ENCODE measurements around the gene SYDE1.

SYDE1 gene

DNA sequence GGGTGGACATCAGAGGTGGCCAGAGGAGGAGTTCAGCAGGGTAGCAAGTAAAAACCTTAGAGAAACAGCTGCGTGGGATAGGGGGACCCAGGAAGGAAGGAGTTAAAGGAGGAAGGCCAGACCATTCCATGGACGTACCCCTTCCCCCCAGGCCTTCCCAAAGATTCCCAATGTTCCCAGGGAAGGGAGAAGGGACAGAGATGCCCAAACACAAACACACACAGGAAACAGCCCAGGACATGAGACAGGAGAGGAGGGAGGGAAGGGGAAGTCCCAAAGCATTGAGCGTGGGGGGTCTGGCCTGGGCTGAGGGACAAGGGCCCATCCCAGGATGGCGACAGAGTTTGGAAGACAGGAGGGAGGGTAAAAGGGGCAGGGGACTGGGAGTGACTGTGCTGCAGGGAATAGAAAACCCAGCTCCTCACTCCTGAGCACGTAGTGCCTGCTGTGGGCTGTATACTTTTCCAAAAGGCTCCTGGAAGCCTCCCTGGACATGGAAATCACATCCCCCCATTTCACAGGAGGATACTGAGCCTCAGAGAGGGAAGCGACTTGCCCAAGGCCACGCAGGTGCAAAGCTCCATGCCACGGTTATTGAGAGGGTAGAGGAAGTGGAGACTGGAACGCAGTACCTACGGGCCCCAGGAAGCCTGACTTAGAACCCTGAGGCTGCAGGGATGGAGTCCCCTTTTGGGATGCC is 1.1 kb downstream of the SYDE1 start:
- TF ChIP-seq, protein P1, sequence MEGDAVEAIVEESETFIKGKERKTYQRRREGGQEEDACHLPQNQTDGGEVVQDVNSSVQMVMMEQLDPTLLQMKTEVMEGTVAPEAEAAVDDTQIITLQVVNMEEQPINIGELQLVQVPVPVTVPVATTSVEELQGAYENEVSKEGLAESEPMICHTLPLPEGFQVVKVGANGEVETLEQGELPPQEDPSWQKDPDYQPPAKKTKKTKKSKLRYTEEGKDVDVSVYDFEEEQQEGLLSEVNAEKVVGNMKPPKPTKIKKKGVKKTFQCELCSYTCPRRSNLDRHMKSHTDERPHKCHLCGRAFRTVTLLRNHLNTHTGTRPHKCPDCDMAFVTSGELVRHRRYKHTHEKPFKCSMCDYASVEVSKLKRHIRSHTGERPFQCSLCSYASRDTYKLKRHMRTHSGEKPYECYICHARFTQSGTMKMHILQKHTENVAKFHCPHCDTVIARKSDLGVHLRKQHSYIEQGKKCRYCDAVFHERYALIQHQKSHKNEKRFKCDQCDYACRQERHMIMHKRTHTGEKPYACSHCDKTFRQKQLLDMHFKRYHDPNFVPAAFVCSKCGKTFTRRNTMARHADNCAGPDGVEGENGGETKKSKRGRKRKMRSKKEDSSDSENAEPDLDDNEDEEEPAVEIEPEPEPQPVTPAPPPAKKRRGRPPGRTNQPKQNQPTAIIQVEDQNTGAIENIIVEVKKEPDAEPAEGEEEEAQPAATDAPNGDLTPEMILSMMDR (IDR thresholded peaks at IDR 0.05) = no peak

DNA sequence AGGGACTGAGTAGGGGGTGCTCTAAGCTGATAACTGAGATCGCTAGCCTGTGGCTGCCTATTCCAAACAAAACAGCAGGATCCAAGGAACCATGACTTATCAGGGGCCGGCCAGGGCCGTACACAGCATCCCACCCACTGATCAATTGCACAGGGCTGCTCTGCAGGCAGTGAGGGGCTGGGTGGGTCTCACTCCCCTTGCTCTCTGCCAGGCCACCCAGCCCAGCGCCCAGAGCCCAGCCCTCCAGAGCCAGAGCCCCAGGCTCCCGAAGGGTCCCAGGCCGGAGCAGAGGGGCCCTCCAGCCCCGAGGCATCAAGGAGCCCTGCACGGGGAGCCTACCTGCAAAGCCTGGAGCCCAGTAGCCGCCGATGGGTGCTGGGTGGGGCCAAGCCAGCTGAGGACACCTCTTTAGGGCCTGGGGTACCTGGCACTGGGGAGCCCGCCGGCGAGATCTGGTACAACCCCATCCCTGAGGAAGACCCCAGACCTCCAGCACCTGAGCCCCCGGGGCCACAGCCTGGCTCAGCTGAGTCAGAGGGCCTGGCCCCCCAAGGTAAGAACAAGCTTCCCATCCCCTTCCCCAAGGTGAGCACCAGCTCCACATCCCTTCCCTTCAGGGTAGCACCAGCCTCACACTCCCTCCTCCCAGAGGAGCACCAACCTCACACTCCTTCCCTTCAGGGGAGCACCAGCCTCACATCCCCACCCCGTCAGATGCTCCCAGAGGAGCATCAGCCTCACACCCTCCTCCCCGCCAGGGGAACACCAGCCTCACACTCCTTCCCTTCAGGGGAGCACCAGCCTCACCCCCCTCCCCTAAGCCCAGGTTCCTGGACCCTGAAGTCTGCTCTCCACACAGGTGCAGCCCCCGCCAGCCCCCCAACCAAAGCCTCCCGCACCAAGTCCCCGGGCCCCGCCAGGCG is 1.9 kb downstream of the SYDE1 start:
- TF ChIP-seq, protein P1 (IDR thresholded peaks at IDR 0.05) = no peak
- no peaks in the 10 kb centered on the region for H3K9me3 ChIP-seq (ENCODE audit: control insufficient read depth, low read length)
- H3K4me3 ChIP-seq (ENCODE audit: low read depth, low read length) = no peak overlapping the region
- H3K79me2 ChIP-seq = no peaks in the 10 kb centered on the region
- no peak overlapping the region for H3K9ac ChIP-seq
- H2AFZ ChIP-seq = no peak overlapping the region
- no peaks in the 10 kb centered on the region for H3K36me3 ChIP-seq (ENCODE audit: control insufficient read depth, insufficient read depth, low read length)
- H3K4me2 ChIP-seq (ENCODE audit: low read length) = no peak overlapping the region
- H3K4me1 ChIP-seq = peaks cover 5% of the 10 kb centered on the region
- no peaks in the 10 kb centered on the region for H3K27me3 ChIP-seq (ENCODE audit: control insufficient read depth, insufficient read depth, low read length)
- no peak overlapping the region for H3K27ac ChIP-seq

More for the DNA sequence above, 1.1 kb downstream of the SYDE1 start:
- Histone ChIP-seq H3K27ac (peak overlapping the region; percentile 55), H3K79me2 (no peaks in the 10 kb centered on the region), H3K9ac (no peak overlapping the region), H2AFZ (peak overlapping the region; percentile 95), H3K4me1 (peaks cover 5% of the 10 kb centered on the region), H3K9me3 (ENCODE audit: control insufficient read depth, low read length) (no peaks in the 10 kb centered on the region), H3K4me3 (ENCODE audit: low read depth, low read length) (peak overlapping the region; percentile 59), H3K36me3 (ENCODE audit: control insufficient read depth, insufficient read depth, low read length) (no peaks in the 10 kb centered on the region), H3K4me2 (ENCODE audit: low read length) (peak overlapping the region; percentile 48), H3K27me3 (ENCODE audit: control insufficient read depth, insufficient read depth, low read length) (no peaks in the 10 kb centered on the region)

DNA sequence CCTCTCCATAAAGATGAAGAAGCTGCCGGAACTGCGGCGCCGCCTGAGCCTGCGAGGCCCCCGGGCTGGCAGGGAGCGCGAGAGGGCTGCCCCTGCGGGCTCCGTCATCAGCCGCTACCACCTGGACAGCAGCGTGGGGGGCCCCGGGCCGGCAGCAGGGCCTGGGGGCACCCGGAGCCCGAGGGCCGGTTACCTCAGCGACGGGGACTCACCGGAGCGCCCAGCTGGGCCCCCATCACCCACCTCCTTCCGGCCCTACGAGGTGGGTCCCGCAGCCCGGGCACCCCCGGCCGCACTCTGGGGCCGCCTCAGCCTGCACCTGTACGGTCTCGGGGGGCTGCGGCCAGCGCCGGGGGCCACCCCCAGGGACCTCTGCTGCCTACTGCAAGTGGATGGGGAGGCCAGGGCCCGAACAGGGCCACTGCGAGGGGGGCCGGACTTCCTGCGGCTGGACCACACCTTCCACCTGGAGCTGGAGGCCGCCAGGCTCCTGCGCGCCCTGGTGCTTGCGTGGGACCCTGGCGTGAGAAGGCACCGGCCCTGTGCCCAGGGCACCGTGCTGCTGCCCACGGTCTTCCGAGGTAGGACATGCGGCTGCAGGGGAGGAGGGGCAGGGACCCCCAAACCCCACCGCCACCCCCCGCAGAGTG is 2.7 kb downstream of the SYDE1 start:
- Histone ChIP-seq H3K4me2 (ENCODE audit: low read length) (no peak overlapping the region), H3K36me3 (ENCODE audit: control insufficient read depth, insufficient read depth, low read length) (no peaks in the 10 kb centered on the region), H3K4me3 (ENCODE audit: low read depth, low read length) (no peak overlapping the region)

DNA sequence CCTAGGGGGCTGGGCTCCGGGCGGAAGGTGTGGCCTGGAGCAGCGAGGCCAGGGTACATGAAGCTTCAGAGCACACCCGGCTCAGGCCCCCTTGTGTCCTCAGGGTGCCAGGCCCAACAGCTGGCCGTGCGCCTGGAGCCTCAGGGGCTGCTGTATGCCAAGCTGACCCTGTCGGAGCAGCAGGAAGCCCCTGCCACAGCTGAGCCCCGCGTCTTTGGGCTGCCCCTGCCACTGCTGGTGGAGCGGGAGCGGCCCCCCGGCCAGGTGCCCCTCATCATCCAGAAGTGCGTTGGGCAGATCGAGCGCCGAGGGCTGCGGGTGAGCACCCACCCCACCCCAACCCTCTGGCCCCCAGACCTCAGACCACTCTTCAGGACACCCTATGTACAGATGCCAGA is 3.2 kb downstream of the SYDE1 start:
- Histone ChIP-seq H3K4me2 (ENCODE audit: low read length) (no peak overlapping the region), H2AFZ (no peak overlapping the region), H3K9ac (no peak overlapping the region), H3K4me1 (peaks cover 5% of the 10 kb centered on the region), H3K79me2 (no peaks in the 10 kb centered on the region), H3K9me3 (ENCODE audit: control insufficient read depth, low read length) (no peaks in the 10 kb centered on the region), H3K4me3 (ENCODE audit: low read depth, low read length) (no peak overlapping the region), H3K27ac (no peak overlapping the region), H3K27me3 (ENCODE audit: control insufficient read depth, insufficient read depth, low read length) (no peaks in the 10 kb centered on the region), H3K36me3 (ENCODE audit: control insufficient read depth, insufficient read depth, low read length) (no peaks in the 10 kb centered on the region)
- TF ChIP-seq, protein P1 (IDR thresholded peaks at IDR 0.05) = no peak

More for the DNA sequence above, 2.7 kb downstream of the SYDE1 start:
- Histone ChIP-seq H3K9me3 (ENCODE audit: control insufficient read depth, low read length) (no peaks in the 10 kb centered on the region), H3K4me1 (peaks cover 5% of the 10 kb centered on the region), H3K79me2 (no peaks in the 10 kb centered on the region), H3K9ac (no peak overlapping the region), H2AFZ (no peak overlapping the region), H3K27ac (no peak overlapping the region), H3K27me3 (ENCODE audit: control insufficient read depth, insufficient read depth, low read length) (no peaks in the 10 kb centered on the region)
- TF ChIP-seq, protein P1 (IDR thresholded peaks at IDR 0.05) = no peak

All from parathyroid adenoma (tissue), 2 donors.